22Rv1 (cell line): Measurements from ENCODE around the gene GAK.

Source experiments
- ZFX ChIP-seq: fragments of 450-650 bp; IDR thresholded peaks from 2 replicates; pipeline ENCODE4 v1.6.1; 2017; ENCODE audit warnings: antibody characterized with exemption, borderline replicate concordance
- TF ChIP-seq, protein P1 (sequence below): fragments of 450-650 bp; IDR thresholded peaks from 2 replicates; pipeline ENCODE4 v1.5.1; 2017; ENCODE audit warnings: mild to moderate bottlenecking

DNA sequence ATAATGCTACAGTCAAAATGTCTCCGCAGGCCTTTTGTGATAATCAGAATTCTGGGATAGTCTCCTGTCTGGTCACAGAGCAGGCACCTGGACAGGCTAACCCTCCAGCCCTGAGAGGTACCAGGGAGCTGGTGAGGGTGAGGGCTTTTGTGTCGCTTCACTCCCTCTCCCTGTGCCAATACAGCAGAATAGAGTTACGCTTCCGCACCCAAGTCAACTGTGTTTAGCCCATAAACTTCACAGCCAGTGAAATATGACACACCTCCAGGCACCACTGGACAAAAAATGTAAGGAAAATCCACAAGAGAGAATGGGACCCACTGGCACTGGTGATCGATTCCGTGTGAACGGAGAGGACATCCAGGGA, 1.3 kb downstream of the GAK start:
- TF ChIP-seq, protein P1, sequence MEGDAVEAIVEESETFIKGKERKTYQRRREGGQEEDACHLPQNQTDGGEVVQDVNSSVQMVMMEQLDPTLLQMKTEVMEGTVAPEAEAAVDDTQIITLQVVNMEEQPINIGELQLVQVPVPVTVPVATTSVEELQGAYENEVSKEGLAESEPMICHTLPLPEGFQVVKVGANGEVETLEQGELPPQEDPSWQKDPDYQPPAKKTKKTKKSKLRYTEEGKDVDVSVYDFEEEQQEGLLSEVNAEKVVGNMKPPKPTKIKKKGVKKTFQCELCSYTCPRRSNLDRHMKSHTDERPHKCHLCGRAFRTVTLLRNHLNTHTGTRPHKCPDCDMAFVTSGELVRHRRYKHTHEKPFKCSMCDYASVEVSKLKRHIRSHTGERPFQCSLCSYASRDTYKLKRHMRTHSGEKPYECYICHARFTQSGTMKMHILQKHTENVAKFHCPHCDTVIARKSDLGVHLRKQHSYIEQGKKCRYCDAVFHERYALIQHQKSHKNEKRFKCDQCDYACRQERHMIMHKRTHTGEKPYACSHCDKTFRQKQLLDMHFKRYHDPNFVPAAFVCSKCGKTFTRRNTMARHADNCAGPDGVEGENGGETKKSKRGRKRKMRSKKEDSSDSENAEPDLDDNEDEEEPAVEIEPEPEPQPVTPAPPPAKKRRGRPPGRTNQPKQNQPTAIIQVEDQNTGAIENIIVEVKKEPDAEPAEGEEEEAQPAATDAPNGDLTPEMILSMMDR: no peak
- TF ChIP-seq ZFX: no peak
